Naive B cell (primary cell): Measurements from ENCODE around the gene SYNRG. TPM values are rescaled to one million over a fixed set of nuclear protein-coding genes. Genes with fewer than 3 reads are reported as not detected.

Experiments used
- ATAC-seq, 2 donors: fragments of 150-1000 bp; cut with Tn5 transposase; 2 replicates each; pipeline ENCODE4 v1.10.0; 2021; ENCODE audit warnings: low read depth in 2 of 2, mild to moderate bottlenecking in 2 of 2, moderate library complexity in 2 of 2
- DNase-seq: peaks from one replicate; pipeline ENCODE4 v3.0.0; 2022
- H3K27ac Mint-ChIP-seq, 6 donors: one replicate each; pipeline ENCODE4 v1.8.0; 2020 to 2022; ENCODE audit warnings: mild to moderate bottlenecking in 6 of 6, mixed read lengths in 6 of 6, moderate library complexity in 5 of 6, inconsistent platforms in 2 of 6
- H3K27me3 Mint-ChIP-seq, 3 donors: one replicate each; pipeline ENCODE4 v1.8.0; 2021 to 2022; ENCODE audit warnings: mixed read lengths in 3 of 3, mild to moderate bottlenecking in 1 of 3
- H3K36me3 Mint-ChIP-seq, 2 donors: one replicate each; pipeline ENCODE4 v1.8.0; 2020 to 2022; ENCODE audit warnings: mixed read lengths in 2 of 2, inconsistent platforms in 1 of 2, mild to moderate bottlenecking in 1 of 2
- H3K4me1 Mint-ChIP-seq, 3 donors: one replicate each; pipeline ENCODE4 v1.8.0; 2020 to 2022; ENCODE audit warnings: mixed read lengths in 3 of 3, inconsistent platforms in 1 of 3, mild to moderate bottlenecking in 1 of 3, moderate library complexity in 1 of 3
- H3K4me3 Mint-ChIP-seq, 8 donors: one replicate each; pipeline ENCODE4 v1.8.0; 2020 to 2022; ENCODE audit warnings: mild to moderate bottlenecking in 8 of 8, mixed read lengths in 8 of 8, moderate library complexity in 8 of 8, inconsistent platforms in 2 of 8
- H3K9me3 Mint-ChIP-seq, 7 donors: one replicate each; pipeline ENCODE4 v1.8.0; 2020 to 2022; ENCODE audit warnings: mixed read lengths in 7 of 7, mild to moderate bottlenecking in 5 of 7, inconsistent platforms in 2 of 7, moderate library complexity in 1 of 7
- polyA plus RNA-seq, 6 donors: library from polyadenylated mRNA; unstranded; fragments of 300-500 nt; fragmentation: Illumina TruSeq; gene quantifications; one replicate each; pipeline ENCODE4 v1.2.3, GENCODE V29; 2021; ENCODE audit warnings: low read depth in 6 of 6

The SYNRG gene
- polyA plus RNA-seq, 6 donors from 2014 or later = 16.0 to 82.3 (median 58.0) TPM

DNA sequence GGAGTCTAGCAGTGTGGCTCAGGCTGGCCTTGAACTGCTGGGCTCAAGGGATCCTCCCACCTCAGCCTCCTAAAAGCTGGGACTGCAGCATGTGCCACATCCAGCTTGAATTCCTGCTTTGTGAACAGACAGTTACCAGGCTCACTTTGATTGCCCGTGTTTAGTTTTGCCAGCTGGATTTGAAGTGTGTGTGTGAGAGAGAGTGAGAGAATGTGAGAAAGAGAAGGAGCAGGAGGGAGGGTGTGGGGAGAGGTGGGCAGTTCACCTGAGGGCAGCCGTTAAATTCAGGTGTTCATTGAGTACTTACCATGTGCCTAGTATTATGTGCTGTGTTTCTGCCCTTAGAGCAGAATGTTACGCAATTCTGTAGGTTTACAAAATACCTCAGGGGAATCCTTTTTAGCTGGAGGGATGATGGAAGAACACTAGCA lies 114.8 kb downstream of the SYNRG start:
- no peak overlapping the region for H3K4me3 Mint-ChIP-seq
- ATAC-seq (no peak), DNase-seq (no peak)
- no peaks in the 10 kb centered on the region for H3K9me3 Mint-ChIP-seq
- peaks cover 13 to 21% (median 15%) of the 10 kb centered on the region in 3 donors for H3K4me1 Mint-ChIP-seq
- H3K27ac Mint-ChIP-seq = no peak overlapping the region
- no peaks in the 10 kb centered on the region for H3K27me3 Mint-ChIP-seq
- H3K36me3 Mint-ChIP-seq = no peaks in the 10 kb centered on the region

DNA sequence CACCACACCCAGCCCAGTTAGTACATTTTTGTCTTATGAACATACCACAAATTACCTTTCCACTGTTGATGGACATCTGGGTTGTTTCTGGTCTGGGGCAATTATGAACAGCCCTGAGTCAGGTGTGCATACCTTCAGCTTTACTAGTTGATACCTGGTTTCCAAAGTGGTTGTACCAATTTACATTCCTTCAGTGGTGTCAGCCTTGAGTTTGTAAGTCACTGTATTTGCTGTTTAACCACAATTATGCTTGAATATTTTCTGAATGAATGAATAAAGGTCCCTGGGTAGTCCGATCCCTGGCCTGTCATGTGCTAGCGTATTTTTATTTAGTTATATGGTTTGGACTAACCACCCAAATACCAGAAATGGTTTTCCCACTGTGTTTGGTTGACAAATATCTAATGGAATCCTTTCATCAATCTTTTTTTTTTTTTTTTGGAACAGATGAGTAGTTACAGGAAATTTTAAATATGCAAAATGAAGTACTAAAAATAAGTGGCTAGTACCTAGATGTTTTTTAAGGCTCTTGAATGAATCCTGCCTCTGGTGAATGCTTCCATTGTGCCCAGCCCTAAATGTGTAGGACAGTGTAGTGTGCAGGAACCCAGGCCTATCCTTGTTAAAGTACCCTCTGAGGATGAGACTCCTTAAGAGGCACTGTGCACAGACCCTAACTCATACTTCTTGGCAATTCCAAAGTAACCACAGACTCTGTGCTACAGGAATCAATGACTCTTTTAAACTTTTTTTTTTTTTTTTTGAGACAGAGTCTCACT lies 115.8 kb downstream of the SYNRG start:
- no peak overlapping the region for H3K27ac Mint-ChIP-seq
- DNase-seq (no peak), ATAC-seq (no peak)
- no peaks in the 10 kb centered on the region for H3K36me3 Mint-ChIP-seq
- H3K4me1 Mint-ChIP-seq = peaks cover 13 to 27% (median 17%) of the 10 kb centered on the region in 3 donors
- no peaks in the 10 kb centered on the region for H3K27me3 Mint-ChIP-seq
- no peaks in the 10 kb centered on the region for H3K9me3 Mint-ChIP-seq
- H3K4me3 Mint-ChIP-seq = peak overlapping the region in 1 of 8 donors; percentile 58

DNA sequence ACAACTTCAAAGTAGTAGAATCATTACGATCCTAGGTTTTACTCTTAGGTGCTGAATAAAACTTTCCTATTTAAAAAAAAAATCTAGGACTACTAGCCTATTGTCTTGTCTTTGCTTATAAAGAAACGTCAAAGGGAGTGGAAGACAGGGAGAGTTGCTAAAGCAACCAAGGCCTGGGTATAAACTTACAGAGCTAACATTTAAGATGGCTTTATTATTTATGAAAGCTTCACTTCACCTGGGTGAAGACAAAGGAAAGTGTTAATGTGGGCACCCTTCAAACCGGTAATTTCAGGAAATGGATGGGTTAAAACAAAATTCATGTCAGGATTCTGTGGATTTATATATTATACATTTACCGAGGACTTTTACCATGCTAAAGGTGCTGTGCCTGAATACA lies 117.1 kb downstream of the SYNRG start:
- H3K4me3 Mint-ChIP-seq = peak overlapping the region in 1 of 8 donors; percentile 87

DNA sequence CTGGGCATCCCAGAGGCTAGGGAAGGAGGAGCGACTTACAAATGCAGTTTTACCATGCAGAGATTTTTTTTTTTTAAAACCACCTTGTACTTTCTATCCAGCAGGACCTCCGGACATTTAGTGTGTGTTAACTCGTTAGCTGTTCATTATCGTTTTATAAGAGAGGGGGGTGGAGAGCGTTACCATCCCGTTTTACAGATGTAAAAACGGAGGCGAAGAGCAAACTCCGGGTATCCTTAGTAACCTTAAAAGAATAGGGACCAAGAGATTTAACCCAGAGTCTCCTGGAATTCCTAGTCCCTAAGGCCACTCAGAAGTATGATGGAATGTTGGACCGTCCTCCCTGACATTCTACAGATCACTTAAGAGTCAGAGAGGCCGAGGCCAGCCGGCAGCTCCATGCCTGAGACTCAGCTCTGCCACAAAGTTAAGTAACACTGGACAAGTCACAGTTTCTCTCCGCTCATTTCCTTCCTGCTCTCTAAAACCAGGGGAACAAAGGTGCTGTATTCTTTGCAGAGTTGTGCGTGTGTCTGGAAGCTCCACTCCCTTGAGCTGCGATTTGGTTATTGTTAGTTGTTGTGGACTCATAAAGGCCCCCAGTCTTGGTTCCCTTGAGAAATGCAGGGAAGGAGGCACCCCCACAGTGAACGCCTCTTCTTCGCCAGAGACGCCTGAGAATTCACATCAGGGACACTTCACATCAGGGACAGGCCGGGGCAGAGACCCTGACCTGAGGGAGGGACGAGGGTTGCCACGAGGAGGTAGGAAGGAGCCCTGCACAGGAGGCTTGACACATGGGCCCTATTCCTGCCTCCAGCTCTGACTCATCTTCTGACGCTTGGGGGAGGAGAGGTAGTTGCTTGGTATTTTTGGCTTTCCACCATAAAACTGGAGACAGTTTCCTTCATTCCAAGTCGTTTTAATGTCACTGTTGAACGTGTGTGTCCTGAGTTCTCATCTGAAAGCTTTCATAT lies 118.3 kb downstream of the SYNRG start:
- H3K36me3 Mint-ChIP-seq = no peaks in the 10 kb centered on the region

More for the DNA sequence above, 117.1 kb downstream of the SYNRG start:
- no peak for ATAC-seq
- Mint-ChIP-seq H3K36me3 (no peaks in the 10 kb centered on the region), H3K27ac (no peak overlapping the region), H3K9me3 (no peaks in the 10 kb centered on the region), H3K27me3 (no peaks in the 10 kb centered on the region), H3K4me1 (peaks cover 13 to 32% (median 17%) of the 10 kb centered on the region in 3 donors)
- no peak for DNase-seq

DNA sequence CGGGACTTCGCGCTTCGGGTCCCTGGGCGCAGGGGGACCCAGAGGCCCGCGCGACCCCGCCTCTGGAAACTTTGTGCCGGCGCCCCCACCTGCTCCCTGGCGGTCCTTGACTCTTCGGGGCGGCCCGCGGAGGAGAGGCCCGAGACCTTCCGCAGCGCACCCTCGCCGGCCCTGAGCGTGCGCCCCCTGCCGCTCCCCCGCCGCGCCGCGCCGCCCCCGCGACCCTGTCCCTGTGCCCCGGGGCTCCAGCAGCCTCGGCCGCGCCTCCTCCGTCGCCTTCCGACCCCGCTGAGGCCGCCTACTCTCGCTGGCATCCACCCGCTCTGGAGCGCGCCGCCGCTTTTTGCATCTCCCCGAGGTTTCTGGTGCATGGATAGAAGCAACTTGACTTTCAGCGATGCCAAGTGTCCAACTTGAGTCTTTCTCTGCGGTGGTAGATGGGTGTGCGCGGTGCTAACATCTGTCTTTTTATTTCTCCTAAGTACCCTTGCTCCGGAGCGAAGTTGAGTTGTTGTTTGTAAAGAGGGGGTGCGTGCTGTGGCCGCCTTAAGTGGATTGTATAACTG lies 119.1 kb downstream of the SYNRG start:
- Mint-ChIP-seq H3K27ac (peak overlapping the region; percentile 59 to 95 (median 92)), H3K4me1 (peaks cover 13 to 32% (median 17%) of the 10 kb centered on the region in 3 donors), H3K36me3 (no peaks in the 10 kb centered on the region), H3K27me3 (no peaks in the 10 kb centered on the region), H3K9me3 (no peaks in the 10 kb centered on the region), H3K4me3 (peak overlapping the region; percentile 87 to 98 (median 96))
- ATAC-seq (peak; percentile 70 to 71), DNase-seq (peak; percentile 73)

More for the DNA sequence above, 118.3 kb downstream of the SYNRG start:
- no peaks in the 10 kb centered on the region for H3K9me3 Mint-ChIP-seq
- no peaks in the 10 kb centered on the region for H3K27me3 Mint-ChIP-seq
- peaks cover 13 to 32% (median 17%) of the 10 kb centered on the region in 3 donors for H3K4me1 Mint-ChIP-seq
- peak overlapping the region; percentile 87 to 98 (median 96) for H3K4me3 Mint-ChIP-seq
- ATAC-seq = no peak
- no peak for DNase-seq
- H3K27ac Mint-ChIP-seq = peak overlapping the region in 4 of 6 donors; percentile 78 to 95 (median 92)

DNA sequence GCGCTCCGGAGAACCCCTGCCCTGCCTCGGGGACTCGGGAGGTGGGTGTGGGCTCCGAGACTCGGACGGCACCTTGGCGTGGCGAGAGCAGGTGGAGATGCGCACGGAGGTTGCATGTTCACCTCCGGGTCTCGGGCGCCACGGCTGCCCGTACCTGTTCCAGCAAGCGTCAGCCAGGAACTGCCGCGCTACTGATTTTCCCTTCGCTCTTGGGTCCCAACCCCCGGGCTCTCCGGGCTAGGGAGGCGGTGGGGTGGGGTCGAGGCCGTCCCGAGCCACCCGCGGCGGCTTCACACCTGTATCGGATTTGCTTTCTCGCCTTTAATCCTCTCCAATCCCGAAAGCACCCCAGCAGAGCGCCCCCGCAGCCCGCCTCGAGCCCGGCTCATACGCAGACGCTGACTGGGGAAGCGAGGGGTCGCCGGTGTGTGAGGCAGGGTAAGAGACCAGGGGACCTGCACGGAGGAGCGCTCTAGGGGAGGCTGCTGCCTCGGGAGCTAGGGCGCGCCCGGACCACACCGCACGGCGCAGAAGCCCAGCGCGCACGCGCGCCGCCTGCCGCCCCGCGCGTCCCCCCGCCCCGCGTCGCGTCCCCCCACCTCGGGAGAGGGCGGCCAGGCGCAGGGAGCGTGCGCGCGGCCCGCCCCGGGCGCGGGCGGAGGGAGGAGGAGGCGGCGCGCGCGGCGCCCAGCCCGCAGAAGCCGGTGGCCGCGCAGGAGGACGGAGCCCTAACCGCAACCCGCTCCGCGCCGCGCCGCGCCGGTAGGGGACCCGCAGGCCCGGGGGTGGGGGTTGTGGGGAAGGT lies 119.8 kb downstream of the SYNRG start, which contains the start of gene DUSP14:
TSS of gene DUSP14 (plus strand) at position 695 of the 805 bp plus-strand sequence. CDS start 22,382 bp downstream, outside the sequence.
- H3K4me1 Mint-ChIP-seq = peaks cover 13 to 32% (median 17%) of the 10 kb centered on the region in 3 donors
- DNase-seq (peak; percentile 79), ATAC-seq (peak; percentile 72 to 74)
- no peaks in the 10 kb centered on the region for H3K9me3 Mint-ChIP-seq
- peak within 1 kb of the TSS; percentile 91 to 98 (median 96) for H3K4me3 Mint-ChIP-seq
- peak within 1 kb of the TSS; percentile 59 to 95 (median 92) for H3K27ac Mint-ChIP-seq
- no peaks in the 10 kb centered on the region for H3K36me3 Mint-ChIP-seq
- H3K27me3 Mint-ChIP-seq = no peaks in the 10 kb centered on the region

DNA sequence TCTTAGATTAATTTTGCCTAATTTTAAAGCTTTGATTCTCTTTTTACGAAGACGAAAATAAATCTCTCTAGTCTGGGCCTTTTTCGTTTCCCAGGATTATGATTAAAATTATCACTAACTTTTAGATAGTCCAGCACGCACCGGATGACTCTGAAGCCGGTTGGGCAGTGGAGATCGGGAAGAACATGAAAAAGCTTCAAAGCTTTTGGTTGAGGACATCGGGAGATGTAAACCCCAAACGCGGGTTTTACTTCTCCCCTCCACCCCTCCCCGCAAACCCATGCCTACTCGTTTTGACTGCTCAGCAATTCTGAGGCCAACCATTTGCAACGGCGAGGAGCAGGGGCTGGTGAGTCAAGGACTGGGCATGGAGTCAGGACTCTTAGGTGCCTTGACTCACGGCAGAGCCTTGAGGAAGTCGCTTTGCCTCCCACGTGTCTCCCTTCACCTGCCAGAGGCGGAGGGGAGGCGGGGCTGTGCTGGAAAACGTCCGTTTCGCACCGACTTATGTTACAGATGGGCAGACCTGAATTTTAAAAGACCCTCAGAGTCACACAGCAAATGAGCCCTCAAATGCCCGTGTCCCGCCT lies 120.5 kb downstream of the SYNRG start:
- DNase-seq (no peak), ATAC-seq (peak in 1 of 2 donors; percentile 6)
- no peaks in the 10 kb centered on the region for H3K27me3 Mint-ChIP-seq
- peak overlapping the region; percentile 91 to 98 (median 94) for H3K4me3 Mint-ChIP-seq
- H3K27ac Mint-ChIP-seq = peak overlapping the region in 2 of 6 donors; percentile 51 to 69
- no peaks in the 10 kb centered on the region for H3K36me3 Mint-ChIP-seq
- no peaks in the 10 kb centered on the region for H3K9me3 Mint-ChIP-seq
- peaks cover 13 to 29% (median 17%) of the 10 kb centered on the region in 3 donors for H3K4me1 Mint-ChIP-seq

DNA sequence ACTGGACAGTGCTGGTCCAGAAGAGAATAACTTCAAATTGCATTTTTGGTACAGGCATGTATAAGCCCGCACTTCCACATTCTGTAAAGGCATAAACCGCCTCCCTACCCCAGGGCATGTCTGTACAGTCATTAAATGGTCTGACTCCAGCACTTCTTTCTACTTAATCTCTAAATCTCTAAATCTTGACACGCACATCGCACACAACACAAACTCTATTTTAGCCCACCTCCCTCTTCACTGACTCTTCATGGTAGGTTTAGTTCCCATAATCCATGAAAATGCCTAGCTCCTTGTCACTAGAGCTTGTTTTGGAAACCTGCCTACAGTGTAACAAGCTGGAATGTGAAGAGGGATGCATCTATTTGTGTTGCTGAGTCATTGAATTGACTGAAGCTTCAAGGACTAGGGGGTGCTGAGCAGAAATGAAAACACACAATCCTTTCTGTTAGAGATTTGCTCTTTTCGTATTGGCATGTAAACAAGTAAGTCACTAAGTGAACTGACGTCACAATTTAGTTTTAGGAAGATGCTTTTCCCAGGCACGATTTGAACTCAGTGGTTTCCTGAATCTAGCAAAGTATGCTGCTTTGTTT lies 121.1 kb downstream of the SYNRG start:
- no peaks in the 10 kb centered on the region for H3K9me3 Mint-ChIP-seq
- no peaks in the 10 kb centered on the region for H3K36me3 Mint-ChIP-seq
- ATAC-seq (no peak), DNase-seq (no peak)
- H3K4me1 Mint-ChIP-seq = peaks cover 13 to 25% (median 17%) of the 10 kb centered on the region in 3 donors
- peak overlapping the region; percentile 91 to 98 (median 94) for H3K4me3 Mint-ChIP-seq
- H3K27ac Mint-ChIP-seq = peak overlapping the region in 1 of 6 donors; percentile 69
- H3K27me3 Mint-ChIP-seq = no peaks in the 10 kb centered on the region

DNA sequence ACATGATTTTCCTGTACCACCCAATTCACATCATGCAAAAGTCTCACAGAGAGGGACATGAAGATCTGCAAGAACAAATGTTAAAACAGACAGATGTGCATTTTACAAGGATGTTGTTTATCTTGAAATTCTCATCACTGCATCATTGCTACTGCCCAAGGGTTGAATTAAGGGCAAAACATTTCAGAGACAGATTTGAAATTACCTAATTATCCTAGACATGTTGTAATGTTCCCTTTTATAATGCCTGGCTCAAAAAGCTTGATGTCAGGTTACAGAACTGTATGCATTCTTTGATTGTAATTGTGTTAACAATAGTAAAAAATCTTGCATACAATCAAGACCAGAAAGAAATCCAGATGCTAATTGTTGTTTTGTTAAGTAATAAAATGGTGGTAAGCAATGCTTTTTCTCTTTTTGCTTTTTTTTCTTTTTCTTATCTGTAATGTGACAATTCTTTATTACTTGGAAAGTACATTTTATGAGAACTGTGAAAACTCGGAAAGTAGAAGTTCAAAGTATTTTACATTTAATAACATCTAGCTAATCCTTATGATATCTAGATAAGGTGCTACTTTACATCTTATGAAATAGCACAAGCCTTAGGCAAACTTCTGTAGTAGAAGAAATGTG lies 123.2 kb downstream of the SYNRG start:
- H3K4me1 Mint-ChIP-seq = peaks cover 9 to 21% (median 13%) of the 10 kb centered on the region in 3 donors
- H3K4me3 Mint-ChIP-seq = peak overlapping the region in 1 of 8 donors; percentile 49

DNA sequence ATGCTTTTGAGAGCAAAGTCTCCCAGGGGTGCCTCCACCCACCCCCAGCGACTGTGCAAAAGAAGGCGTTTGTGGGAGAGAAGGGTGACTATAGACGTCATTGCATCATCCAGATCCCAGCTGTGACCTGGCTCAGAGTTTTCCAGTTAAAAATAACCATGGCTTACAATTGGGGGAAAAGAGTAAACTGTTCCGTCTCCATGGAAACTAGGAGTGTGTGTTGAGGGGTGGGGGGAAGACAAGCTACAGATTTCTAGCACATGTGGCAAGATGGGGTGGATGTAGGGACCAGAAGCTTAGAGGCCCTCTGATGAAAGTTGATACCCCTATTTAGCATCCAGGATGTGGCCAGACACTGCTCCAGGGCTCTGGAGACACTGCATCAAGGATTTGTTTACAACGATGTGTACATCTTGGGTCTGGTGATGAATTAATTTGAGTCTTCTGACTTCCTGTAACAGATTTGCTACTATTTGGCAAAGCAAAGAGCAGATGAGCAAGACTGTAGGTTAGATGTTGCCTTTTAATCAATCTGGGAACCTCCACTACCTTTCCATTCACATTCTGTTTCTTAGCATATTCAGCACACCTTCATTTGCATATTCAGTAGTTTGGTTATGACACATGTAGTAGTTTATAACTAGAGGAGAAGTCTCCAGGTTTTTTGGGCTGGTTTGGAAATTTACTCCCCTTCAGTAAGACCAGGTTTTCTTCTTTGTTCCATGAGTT lies 125.7 kb downstream of the SYNRG start:
- no peak for ATAC-seq
- no peaks in the 10 kb centered on the region for H3K9me3 Mint-ChIP-seq
- H3K27ac Mint-ChIP-seq = no peak overlapping the region
- H3K27me3 Mint-ChIP-seq = no peaks in the 10 kb centered on the region
- H3K4me3 Mint-ChIP-seq = no peak overlapping the region
- peaks cover 0 to 8% of the 10 kb centered on the region in 2 donors for H3K36me3 Mint-ChIP-seq
- H3K4me1 Mint-ChIP-seq = peaks cover 0 to 6% (median 0%) of the 10 kb centered on the region in 3 donors
- no peak for DNase-seq

More for the DNA sequence above, 123.2 kb downstream of the SYNRG start:
- ATAC-seq (no peak), DNase-seq (no peak)
- no peak overlapping the region for H3K27ac Mint-ChIP-seq
- no peaks in the 10 kb centered on the region for H3K36me3 Mint-ChIP-seq
- no peaks in the 10 kb centered on the region for H3K9me3 Mint-ChIP-seq
- no peaks in the 10 kb centered on the region for H3K27me3 Mint-ChIP-seq
